MCF 10A (cell line): ENCODE measurements around the gene SHISA6. TPM values are rescaled to one million over a fixed set of nuclear protein-coding genes. Genes with fewer than 3 reads are reported as not detected.

Source experiments
- BruUV-seq: library from RNA; stranded (reverse); fragments of 400-500 nt; replicated peaks from 2 replicates; lab custom pipeline; 2021; lab: Mats Ljungman, UMichigan
- CTCF ChIA-PET: fragments of 300-600 bp; sonication (Branson Sonifier 250); formaldehyde crosslinking; extraction: SDS; loops from one replicate; lab custom pipeline; 2021; ENCODE audit warnings: antibody characterized with exemption, inconsistent platforms; lab: Yijun Ruan, JAX
- POLR2A ChIA-PET: fragments of 300-600, 350-650 bp; sonication (Branson Sonifier 250); formaldehyde crosslinking; extraction: SDS; loops from one replicate; lab custom pipeline; 2020; ENCODE audit warnings: antibody characterized with exemption, inconsistent platforms; lab: Yijun Ruan, JAX
- DNase-seq: peaks from one replicate; pipeline ENCODE4 v3.0.0-alpha.2; 2018; ENCODE audit not compliant: unreplicated experiment
- H3K27ac Mint-ChIP-seq: one replicate; pipeline ENCODE4 v1.8.0; 2022; ENCODE audit warnings: mild to moderate bottlenecking, low read depth, mixed read lengths; ENCODE audit not compliant: unreplicated experiment
- H3K27me3 Mint-ChIP-seq: one replicate; pipeline ENCODE4 v1.8.0; 2022; ENCODE audit warnings: mixed read lengths; ENCODE audit not compliant: insufficient read depth, unreplicated experiment
- H3K36me3 Mint-ChIP-seq: one replicate; pipeline ENCODE4 v1.8.0; 2022; ENCODE audit warnings: mild to moderate bottlenecking, moderate library complexity, mixed read lengths; ENCODE audit not compliant: insufficient read depth, unreplicated experiment
- H3K4me1 Mint-ChIP-seq: one replicate; pipeline ENCODE4 v1.8.0; 2022; ENCODE audit warnings: mixed read lengths; ENCODE audit not compliant: insufficient read depth, unreplicated experiment
- H3K4me3 Mint-ChIP-seq: one replicate; pipeline ENCODE4 v1.8.0; 2022; ENCODE audit warnings: mild to moderate bottlenecking, moderate library complexity, mixed read lengths; ENCODE audit not compliant: unreplicated experiment
- H3K9me3 Mint-ChIP-seq: one replicate; pipeline ENCODE4 v1.8.0; 2022; ENCODE audit warnings: mixed read lengths; ENCODE audit not compliant: unreplicated experiment
- CTCF ChIP-seq: fragments of 200-600 bp; IDR thresholded peaks from one replicate; pipeline ENCODE4 v1.8.0; 2022; ENCODE audit warnings: antibody characterized with exemption, mild to moderate bottlenecking; ENCODE audit not compliant: unreplicated experiment
- intact Hi-C: fragments of 100-400 bp; cut with micrococcal nuclease; formaldehyde crosslinking; loops from 2 replicates; pipeline ENCODE4 v1.14.1; 2022
- total RNA-seq: library from RNA; stranded (reverse); gene quantifications from 2 replicates; pipeline ENCODE4 v1.2.3, GENCODE V29; 2022

Gene SHISA6
- total RNA-seq, 1 experiment from 2014 or later: not detected

GRCh38 chr17:11284811-11285210 is 43.8 kb downstream of the SHISA6 start:
- Mint-ChIP-seq H3K4me3 (no peak overlapping the region), H3K4me1 (no peaks in the 10 kb centered on the region), H3K27ac (no peak overlapping the region), H3K36me3 (no peaks in the 10 kb centered on the region), H3K9me3 (peaks cover 18% of the 10 kb centered on the region), H3K27me3 (peaks cover 33% of the 10 kb centered on the region)
- ChIA-PET CTCF (no interaction called here), POLR2A (no interaction called here)
- no TSS peak for BruUV-seq
- no peak for DNase-seq
- intact Hi-C loops: no loop called here
- no peak for TF ChIP-seq CTCF

GRCh38 chr17:11285946-11286345 is 44.9 kb downstream of the SHISA6 start:
- ChIA-PET CTCF (interaction anchor here (1.4 kb wide), 1 partner anchor 11 kb away, joined by 8 read pairs; no protein-coding TSS in a partner anchor), POLR2A (no interaction called here)
- H3K27me3 Mint-ChIP-seq: peaks cover 33% of the 10 kb centered on the region
- H3K36me3 Mint-ChIP-seq: no peaks in the 10 kb centered on the region
- DNase-seq: no peak
- H3K4me1 Mint-ChIP-seq: no peaks in the 10 kb centered on the region
- H3K9me3 Mint-ChIP-seq: peaks cover 10% of the 10 kb centered on the region
- no TSS peak for BruUV-seq
- H3K4me3 Mint-ChIP-seq: no peak overlapping the region
- intact Hi-C loops: no loop called here
- no peak overlapping the region for H3K27ac Mint-ChIP-seq
- no peak for TF ChIP-seq CTCF

- POLR2A ChIA-PET: no interaction called here
- BruUV-seq: no TSS peak
- no peak for DNase-seq
- CTCF ChIA-PET: no interaction called here
- H3K9me3 Mint-ChIP-seq: peaks cover 8% of the 10 kb centered on the region
- intact Hi-C loops: no loop called here
- peaks cover 33% of the 10 kb centered on the region for H3K27me3 Mint-ChIP-seq
- H3K27ac Mint-ChIP-seq: no peak overlapping the region
- H3K36me3 Mint-ChIP-seq: no peaks in the 10 kb centered on the region
- no peaks in the 10 kb centered on the region for H3K4me1 Mint-ChIP-seq
- H3K4me3 Mint-ChIP-seq: no peak overlapping the region
- no peak for TF ChIP-seq CTCF
Observed at GRCh38 chr17:11287791-11288190, 46.8 kb downstream of the SHISA6 start.

GRCh38 chr17:11290814-11291213 is 49.8 kb downstream of the SHISA6 start:
- no TSS peak for BruUV-seq
- POLR2A ChIA-PET: no interaction called here
- TF ChIP-seq CTCF: no peak
- no peaks in the 10 kb centered on the region for H3K4me1 Mint-ChIP-seq
- H3K4me3 Mint-ChIP-seq: no peak overlapping the region
- H3K36me3 Mint-ChIP-seq: no peaks in the 10 kb centered on the region
- DNase-seq: no peak
- H3K9me3 Mint-ChIP-seq: peaks cover under 1% of the 10 kb centered on the region
- peaks cover 38% of the 10 kb centered on the region for H3K27me3 Mint-ChIP-seq
- H3K27ac Mint-ChIP-seq: no peak overlapping the region
- CTCF ChIA-PET: no interaction called here
- intact Hi-C loops: no loop called here
